ENCODE measurements around the gene ADAMTSL4.

DNA sequence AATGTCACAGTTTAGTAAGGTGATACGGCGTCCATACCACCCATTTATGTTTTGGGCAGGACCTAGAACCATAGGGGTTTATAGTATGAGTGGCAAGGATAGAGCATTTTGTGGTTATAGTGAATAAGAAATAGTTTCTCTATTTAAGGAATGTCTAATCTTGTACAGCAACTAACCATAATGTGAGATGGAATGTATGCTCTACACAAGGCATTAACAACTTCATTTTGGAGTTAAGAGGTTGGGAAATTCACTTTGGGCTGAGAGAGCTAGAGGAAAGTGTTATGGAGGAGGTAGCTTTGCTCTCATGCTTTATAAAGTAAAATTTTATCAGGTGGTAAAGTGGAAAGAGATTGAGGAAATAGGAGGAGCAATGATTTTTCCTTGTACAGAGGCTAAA, 33.2 kb downstream of the ADAMTSL4 start:
- TF ChIP-seq SUZ12 (IDR thresholded peaks at IDR 0.05; ENCODE audit: low read length) (no peak), CREB1 (IDR thresholded peaks at IDR 0.05) (no peak), GTF2F1 (IDR thresholded peaks at IDR 0.05; ENCODE audit: borderline replicate concordance, low read depth, low read length) (no peak), ZNF274 (IDR thresholded peaks at IDR 0.05; ENCODE audit: borderline replicate concordance, extremely low read depth, low read length) (no peak), POLR2A (IDR thresholded peaks at IDR 0.05; ENCODE audit: control extremely low read depth in 1 of 2, low read depth in 2 of 2, low read length in 2 of 2) (no peak), GABPA (IDR thresholded peaks at IDR 0.05; ENCODE audit: borderline replicate concordance, insufficient read depth, low read length) (no peak), TEAD4 (IDR thresholded peaks at IDR 0.05; ENCODE audit: low read depth, low read length) (no peak), MAFK (IDR thresholded peaks at IDR 0.05; ENCODE audit: low read depth, low read length) (no peak), RAD21 (IDR thresholded peaks at IDR 0.05 in 1 of 2, conservative IDR thresholded peaks at IDR 0.05 in 1 of 2; ENCODE audit: low read depth in 2 of 2, low read length in 2 of 2) (no peak), SIN3A (conservative IDR thresholded peaks at IDR 0.05 in 1 of 2, IDR thresholded peaks at IDR 0.05 in 1 of 2; ENCODE audit: low read depth in 1 of 2, low read length in 2 of 2) (no peak)
- TF ChIP-seq, protein P1, sequence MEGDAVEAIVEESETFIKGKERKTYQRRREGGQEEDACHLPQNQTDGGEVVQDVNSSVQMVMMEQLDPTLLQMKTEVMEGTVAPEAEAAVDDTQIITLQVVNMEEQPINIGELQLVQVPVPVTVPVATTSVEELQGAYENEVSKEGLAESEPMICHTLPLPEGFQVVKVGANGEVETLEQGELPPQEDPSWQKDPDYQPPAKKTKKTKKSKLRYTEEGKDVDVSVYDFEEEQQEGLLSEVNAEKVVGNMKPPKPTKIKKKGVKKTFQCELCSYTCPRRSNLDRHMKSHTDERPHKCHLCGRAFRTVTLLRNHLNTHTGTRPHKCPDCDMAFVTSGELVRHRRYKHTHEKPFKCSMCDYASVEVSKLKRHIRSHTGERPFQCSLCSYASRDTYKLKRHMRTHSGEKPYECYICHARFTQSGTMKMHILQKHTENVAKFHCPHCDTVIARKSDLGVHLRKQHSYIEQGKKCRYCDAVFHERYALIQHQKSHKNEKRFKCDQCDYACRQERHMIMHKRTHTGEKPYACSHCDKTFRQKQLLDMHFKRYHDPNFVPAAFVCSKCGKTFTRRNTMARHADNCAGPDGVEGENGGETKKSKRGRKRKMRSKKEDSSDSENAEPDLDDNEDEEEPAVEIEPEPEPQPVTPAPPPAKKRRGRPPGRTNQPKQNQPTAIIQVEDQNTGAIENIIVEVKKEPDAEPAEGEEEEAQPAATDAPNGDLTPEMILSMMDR (IDR thresholded peaks at IDR 0.05; ENCODE audit: control extremely low read depth in 1 of 3, insufficient read depth in 1 of 3, low read depth in 1 of 3, low read length in 3 of 3) = no peak
- TF ChIP-seq, protein P2, sequence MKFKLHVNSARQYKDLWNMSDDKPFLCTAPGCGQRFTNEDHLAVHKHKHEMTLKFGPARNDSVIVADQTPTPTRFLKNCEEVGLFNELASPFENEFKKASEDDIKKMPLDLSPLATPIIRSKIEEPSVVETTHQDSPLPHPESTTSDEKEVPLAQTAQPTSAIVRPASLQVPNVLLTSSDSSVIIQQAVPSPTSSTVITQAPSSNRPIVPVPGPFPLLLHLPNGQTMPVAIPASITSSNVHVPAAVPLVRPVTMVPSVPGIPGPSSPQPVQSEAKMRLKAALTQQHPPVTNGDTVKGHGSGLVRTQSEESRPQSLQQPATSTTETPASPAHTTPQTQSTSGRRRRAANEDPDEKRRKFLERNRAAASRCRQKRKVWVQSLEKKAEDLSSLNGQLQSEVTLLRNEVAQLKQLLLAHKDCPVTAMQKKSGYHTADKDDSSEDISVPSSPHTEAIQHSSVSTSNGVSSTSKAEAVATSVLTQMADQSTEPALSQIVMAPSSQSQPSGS (IDR thresholded peaks at IDR 0.05; ENCODE audit: low read length) = no peak
- TF ChIP-seq, protein P3, sequence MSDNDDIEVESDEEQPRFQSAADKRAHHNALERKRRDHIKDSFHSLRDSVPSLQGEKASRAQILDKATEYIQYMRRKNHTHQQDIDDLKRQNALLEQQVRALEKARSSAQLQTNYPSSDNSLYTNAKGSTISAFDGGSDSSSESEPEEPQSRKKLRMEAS (IDR thresholded peaks at IDR 0.05) = no peak
